Liver (tissue), 9 donors: ENCODE results near the gene MAGI1. TPM values are rescaled to one million over a fixed set of nuclear protein-coding genes. Genes with fewer than 3 reads are reported as not detected.

Experiments
- DNase-seq: peaks from one replicate; pipeline ENCODE4 v3.0.0-alpha.2; 2017; ENCODE audit warnings: low spot score
- H3K27ac ChIP-seq, 2 donors: one replicate each; pipeline ENCODE4 v1.7.0; 2013; ENCODE audit warnings: inconsistent platforms in 2 of 2, low read length in 2 of 2, control low read depth in 1 of 2, low read depth in 1 of 2, mild to moderate bottlenecking in 1 of 2
- H3K27me3 ChIP-seq, 4 donors: one replicate each; pipeline versions ENCODE4 v1.6.1 to v1.7.0; 2013; ENCODE audit warnings: low read length in 3 of 4, inconsistent platforms in 1 of 4, mild to moderate bottlenecking in 1 of 4, moderate library complexity in 1 of 4; ENCODE audit not compliant: control insufficient read depth in 4 of 4, insufficient read depth in 4 of 4
- H3K36me3 ChIP-seq, 4 donors: one replicate each; pipeline versions ENCODE4 v1.6.1 to v1.7.0; 2013; ENCODE audit warnings: low read length in 3 of 4, mild to moderate bottlenecking in 3 of 4, low read depth in 1 of 4, moderate library complexity in 1 of 4; ENCODE audit not compliant: control insufficient read depth in 4 of 4, insufficient read depth in 3 of 4
- H3K4me1 ChIP-seq, 4 donors: one replicate each; pipeline versions ENCODE4 v1.6.1 to v1.7.0; 2013; ENCODE audit warnings: low read length in 3 of 4, mild to moderate bottlenecking in 3 of 4, moderate library complexity in 1 of 4; ENCODE audit not compliant: control insufficient read depth in 4 of 4, insufficient read depth in 4 of 4
- H3K4me3 ChIP-seq, 3 donors: one replicate each; pipeline versions ENCODE4 v1.6.1 to v1.7.0; 2013; ENCODE audit warnings: low read length in 3 of 3, control low read depth in 1 of 3, low read depth in 1 of 3, mild to moderate bottlenecking in 1 of 3
- H3K9ac ChIP-seq, 2 donors: one replicate each; pipeline ENCODE4 v1.7.0; 2013; ENCODE audit warnings: low read length in 2 of 2, mild to moderate bottlenecking in 2 of 2, moderate library complexity in 2 of 2, control low read depth in 1 of 2, low read depth in 1 of 2
- H3K9me3 ChIP-seq, 4 donors: one replicate each; pipeline versions ENCODE4 v1.6.1 to v1.7.0; 2013; ENCODE audit warnings: low read length in 3 of 4; ENCODE audit not compliant: control insufficient read depth in 4 of 4
- CTCF ChIP-seq: fragments of 150-350 bp; IDR thresholded peaks from 2 replicates; pipeline ENCODE4 v1.5.1; 2017; ENCODE audit warnings: improper control_type of control experiment, low read depth, low read length; ENCODE audit not compliant: missing input control
- EGR1 ChIP-seq, 2 donors: IDR thresholded peaks; 2 replicates each; pipeline ENCODE4 v1.6.1; 2016 to 2018; ENCODE audit warnings: antibody characterized with exemption in 2 of 2, low read depth in 2 of 2
- FOXA1 ChIP-seq: IDR thresholded peaks from 2 replicates; pipeline ENCODE4 v1.6.1; 2016; ENCODE audit warnings: antibody characterized with exemption
- FOXA2 ChIP-seq: IDR thresholded peaks from 2 replicates; pipeline ENCODE4 v1.6.1; 2016; ENCODE audit warnings: antibody characterized with exemption
- GABPA ChIP-seq, 2 donors: IDR thresholded peaks in 1 of 2; conservative IDR thresholded peaks in 1 of 2; 2 replicates each; pipeline ENCODE4 v1.6.1; 2016; ENCODE audit warnings: antibody characterized with exemption in 2 of 2, mild to moderate bottlenecking in 1 of 2, moderate library complexity in 1 of 2
- HNF4A ChIP-seq, 2 donors: conservative IDR thresholded peaks; 2 replicates each; pipeline ENCODE4 v1.6.1; 2016; ENCODE audit warnings: antibody characterized with exemption in 2 of 2, mild to moderate bottlenecking in 2 of 2
- HNF4G ChIP-seq: IDR thresholded peaks from 2 replicates; pipeline ENCODE4 v1.6.1; 2016; ENCODE audit warnings: antibody characterized with exemption
- NR2F2 ChIP-seq: IDR thresholded peaks from 2 replicates; pipeline ENCODE4 v1.6.1; 2016; ENCODE audit warnings: antibody characterized with exemption
- RAD21 ChIP-seq, 2 donors: IDR thresholded peaks; 2 replicates each; pipeline ENCODE4 v1.6.1; 2016; ENCODE audit warnings: antibody characterized with exemption in 2 of 2, mild to moderate bottlenecking in 2 of 2
- RXRA ChIP-seq, 2 donors: IDR thresholded peaks; 2 replicates each; pipeline ENCODE4 v1.6.1; 2017 to 2018; ENCODE audit warnings: antibody characterized with exemption in 2 of 2, mild to moderate bottlenecking in 1 of 2
- SP1 ChIP-seq: IDR thresholded peaks from 2 replicates; pipeline ENCODE4 v1.6.1; 2018; ENCODE audit warnings: antibody characterized with exemption, mild to moderate bottlenecking
- TAF1 ChIP-seq: conservative IDR thresholded peaks from 2 replicates; pipeline ENCODE4 v1.6.1; 2016; ENCODE audit warnings: antibody characterized with exemption, mild to moderate bottlenecking
- YY1 ChIP-seq: IDR thresholded peaks from 2 replicates; pipeline ENCODE4 v1.6.1; 2016; ENCODE audit warnings: antibody characterized with exemption, mild to moderate bottlenecking
- WGBS: extraction: QIAGEN DNeasy Blood & Tissue Kit; methylation state at CpG from one replicate; pipeline ENCODE4 v1.1.7; 2013; 5-methylcytosine and 5-hydroxymethylcytosine counted together
- polyA plus RNA-seq, 2 donors: library from polyadenylated mRNA; stranded (reverse) in 1 of 2; unstranded in 1 of 2; fragments of 200-250 nt in 1 of 2; fragments of >200 nt in 1 of 2; fragmentation: Nextera tagmentation in 1 of 2; extraction: Ambion mirVana in 1 of 2; gene quantifications; one replicate each; pipeline versions ENCODE4 v1.2.1 to v1.2.3, GENCODE V29; 2013 to 2015
- total RNA-seq, 2 donors: library from RNA; depleted of rRNA; stranded (reverse); fragments of >200 nt; gene quantifications; one replicate each; pipeline ENCODE4 v1.2.3, GENCODE V29; 2014
- TF ChIP-seq, protein P1 (sequence below): IDR thresholded peaks from 2 replicates; pipeline ENCODE4 v1.6.1; 2016; ENCODE audit warnings: antibody characterized with exemption
- TF ChIP-seq, protein P2 (sequence below): IDR thresholded peaks from 2 replicates; pipeline ENCODE4 v1.6.1; 2016; ENCODE audit warnings: antibody characterized with exemption
- donor health status: healthy.
- donor health status: healthy.
- donor health status: healthy.
- donor health status: healthy.
- donor health status: healthy.

Gene MAGI1
- total and polyA plus RNA-seq, 4 donors: 9.6 to 68.8 (median 14.0) TPM

DNA sequence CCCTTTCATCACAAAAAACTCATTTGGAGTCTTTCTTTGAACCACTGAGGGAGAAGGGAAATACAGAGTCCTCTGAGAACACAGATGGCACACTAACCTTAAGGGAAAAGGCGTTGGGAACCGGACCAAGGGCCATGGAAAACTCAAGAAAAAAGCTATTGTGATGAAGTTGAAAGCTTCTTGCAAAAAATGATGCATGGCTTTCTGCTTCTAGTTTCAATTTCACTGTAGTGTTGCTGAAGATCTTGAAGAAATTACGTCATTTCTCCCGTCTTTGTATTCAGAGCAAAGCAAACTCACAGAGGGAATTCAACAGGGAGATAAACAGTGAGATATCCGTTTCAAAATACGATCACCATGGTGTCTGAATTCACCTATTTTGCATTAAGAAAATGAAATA lies 708.6 kb downstream of the MAGI1 start:
- no peak for DNase-seq
- H3K4me3 ChIP-seq: no peak overlapping the region
- 76% methylated on average over 6 of the region's 6 CpGs for WGBS
- H3K27me3 ChIP-seq: no peaks in the 10 kb centered on the region
- H3K27ac ChIP-seq: no peak overlapping the region
- H3K9ac ChIP-seq: no peak overlapping the region
- H3K4me1 ChIP-seq: no peaks in the 10 kb centered on the region
- H3K36me3 ChIP-seq: no peaks in the 10 kb centered on the region
- TF ChIP-seq GABPA (IDR thresholded peaks at IDR 0.05 in 1 of 2, conservative IDR thresholded peaks at IDR 0.05 in 1 of 2) (no peak), CTCF (no peak), RAD21 (IDR thresholded peaks at IDR 0.05) (no peak), HNF4A (conservative IDR thresholded peaks at IDR 0.05) (no peak), YY1 (no peak), HNF4G (no peak), EGR1 (IDR thresholded peaks at IDR 0.05; ENCODE audit: low read depth in 2 of 2) (no peak), FOXA1 (no peak), RXRA (IDR thresholded peaks at IDR 0.05) (no peak), TAF1 (no peak), NR2F2 (no peak), SP1 (no peak)
- TF ChIP-seq, protein P1, sequence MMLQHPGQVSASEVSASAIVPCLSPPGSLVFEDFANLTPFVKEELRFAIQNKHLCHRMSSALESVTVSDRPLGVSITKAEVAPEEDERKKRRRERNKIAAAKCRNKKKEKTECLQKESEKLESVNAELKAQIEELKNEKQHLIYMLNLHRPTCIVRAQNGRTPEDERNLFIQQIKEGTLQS: no peak
- H3K9me3 ChIP-seq: no peaks in the 10 kb centered on the region

GRCh38 chr3:65328148-65328547 lies 710.6 kb downstream of the MAGI1 start:
- Histone ChIP-seq H3K27ac (no peak overlapping the region), H3K4me3 (no peak overlapping the region), H3K9me3 (no peaks in the 10 kb centered on the region), H3K9ac (no peak overlapping the region), H3K4me1 (no peaks in the 10 kb centered on the region), H3K27me3 (no peaks in the 10 kb centered on the region), H3K36me3 (no peaks in the 10 kb centered on the region)
- TF ChIP-seq NR2F2 (no peak), CTCF (no peak), SP1 (no peak), RAD21 (IDR thresholded peaks at IDR 0.05) (no peak), HNF4G (no peak), RXRA (IDR thresholded peaks at IDR 0.05) (no peak), FOXA2 (no peak), GABPA (IDR thresholded peaks at IDR 0.05 in 1 of 2, conservative IDR thresholded peaks at IDR 0.05 in 1 of 2) (no peak), EGR1 (IDR thresholded peaks at IDR 0.05; ENCODE audit: low read depth in 2 of 2) (no peak), FOXA1 (no peak), TAF1 (no peak), HNF4A (conservative IDR thresholded peaks at IDR 0.05) (no peak)
- TF ChIP-seq, protein P1: no peak
- TF ChIP-seq, protein P2, sequence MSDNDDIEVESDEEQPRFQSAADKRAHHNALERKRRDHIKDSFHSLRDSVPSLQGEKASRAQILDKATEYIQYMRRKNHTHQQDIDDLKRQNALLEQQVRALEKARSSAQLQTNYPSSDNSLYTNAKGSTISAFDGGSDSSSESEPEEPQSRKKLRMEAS: no peak
- DNase-seq: no peak
- WGBS: 97% methylated on average over 4 of the region's 4 CpGs
